NCI-H187 treated with DMSO at 0.1 percent for 48 hours (cell line): ENCODE results near the gene AAK1.
A peak's percentile ranks its signal among the peaks of the same experiment; 100 is the strongest.

Experiments used
- DNase-seq: peaks from one replicate; lab custom pipeline; 2025; lab: John Stamatoyannopoulos, UW

AAK1 gene

DNA sequence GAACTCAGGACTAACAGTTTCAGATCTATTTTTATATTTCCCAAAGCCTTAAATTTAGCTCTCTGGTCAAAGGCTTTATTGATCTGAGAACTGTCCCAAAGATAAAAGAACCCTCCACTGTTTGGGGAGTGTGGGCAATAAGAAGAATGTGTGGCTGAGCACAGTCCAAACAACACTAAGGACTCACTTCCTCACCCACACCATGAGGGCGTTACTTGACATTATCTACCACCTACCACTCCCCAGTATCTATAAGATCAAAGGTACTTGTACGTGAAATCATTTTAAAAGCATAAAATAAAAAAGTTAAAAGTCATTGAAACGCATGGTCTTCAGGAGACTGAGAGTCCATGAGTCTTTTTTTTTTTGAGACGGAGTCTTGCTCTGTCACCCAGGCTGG lies 151.7 kb downstream of the AAK1 start:
- DNase-seq: no peak

DNA sequence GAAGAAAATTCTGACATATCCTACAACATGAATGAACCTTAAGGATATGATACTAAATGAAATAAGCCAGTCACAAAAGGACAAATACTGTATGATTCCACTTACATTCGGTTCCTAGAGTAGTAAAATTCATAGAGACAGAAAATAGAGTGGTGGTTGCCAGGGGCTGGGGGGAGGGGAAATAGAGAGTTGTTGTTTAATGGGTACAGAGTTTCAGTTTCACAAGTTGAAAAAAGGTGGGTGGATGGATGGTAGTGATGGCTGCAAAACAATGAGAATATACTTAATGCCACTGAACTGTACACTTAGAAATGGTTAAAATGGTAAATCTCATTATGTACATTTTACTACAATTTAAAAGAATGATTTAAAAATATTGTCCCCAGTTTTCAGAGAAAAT lies 153.1 kb downstream of the AAK1 start:
- DNase-seq: no peak

DNA sequence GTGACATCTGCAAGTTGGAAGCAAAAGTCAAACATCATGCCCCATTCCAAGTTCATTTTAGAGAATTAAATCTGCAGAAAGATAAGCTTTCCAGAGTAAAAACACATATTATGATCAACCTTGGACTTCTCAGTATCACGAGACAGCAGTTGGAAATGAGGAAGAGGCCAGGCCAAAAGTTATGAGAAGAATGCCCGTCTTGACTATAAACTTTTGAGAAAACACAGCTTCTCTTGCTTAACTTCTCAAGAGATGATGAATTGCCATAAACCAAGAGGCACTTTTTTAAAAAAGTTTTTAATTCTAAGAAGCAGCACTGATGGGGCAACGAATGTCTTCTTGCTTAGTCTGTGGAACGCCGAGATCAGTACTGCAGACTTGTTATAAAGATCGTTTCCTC lies 153.7 kb downstream of the AAK1 start:
- no peak for DNase-seq

DNA sequence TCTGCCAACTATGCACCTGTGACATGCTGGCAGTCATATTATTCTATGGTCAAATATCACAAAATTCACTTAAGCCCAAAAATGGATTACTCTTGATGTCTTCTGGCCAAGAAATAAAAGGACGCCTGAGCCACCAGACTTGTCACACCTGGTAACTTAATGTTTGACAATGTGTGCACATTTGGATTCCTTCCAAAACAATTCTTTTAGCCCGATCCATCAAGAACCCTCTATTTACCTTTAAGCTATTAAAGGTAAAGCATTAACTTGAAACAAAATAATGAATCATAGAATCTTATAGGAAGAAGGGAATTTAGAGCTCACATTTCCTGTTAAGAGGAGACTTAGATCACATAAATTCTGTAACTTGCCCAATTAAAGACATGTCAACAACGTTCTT lies 159.8 kb downstream of the AAK1 start:
- peak; percentile 13 for DNase-seq

DNA sequence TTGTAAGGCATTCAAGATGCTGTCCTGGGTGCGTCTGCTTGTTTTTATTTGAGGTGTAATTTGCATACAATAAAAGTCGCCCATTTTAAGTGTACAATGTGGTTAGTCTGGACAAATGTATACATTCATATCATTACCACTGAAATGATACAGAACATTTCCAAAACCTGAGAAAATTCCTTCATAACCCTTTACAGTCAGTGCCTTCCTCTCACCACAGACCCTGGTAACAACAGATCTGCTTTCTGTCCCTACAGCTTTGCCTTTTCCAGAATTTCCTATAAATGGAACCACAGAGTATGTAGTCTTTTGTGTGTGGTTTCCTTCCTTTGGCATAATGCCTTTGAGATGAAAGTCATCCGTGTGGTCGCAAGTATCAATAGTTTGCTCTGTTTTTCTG lies 160.5 kb downstream of the AAK1 start:
- DNase-seq: no peak

DNA sequence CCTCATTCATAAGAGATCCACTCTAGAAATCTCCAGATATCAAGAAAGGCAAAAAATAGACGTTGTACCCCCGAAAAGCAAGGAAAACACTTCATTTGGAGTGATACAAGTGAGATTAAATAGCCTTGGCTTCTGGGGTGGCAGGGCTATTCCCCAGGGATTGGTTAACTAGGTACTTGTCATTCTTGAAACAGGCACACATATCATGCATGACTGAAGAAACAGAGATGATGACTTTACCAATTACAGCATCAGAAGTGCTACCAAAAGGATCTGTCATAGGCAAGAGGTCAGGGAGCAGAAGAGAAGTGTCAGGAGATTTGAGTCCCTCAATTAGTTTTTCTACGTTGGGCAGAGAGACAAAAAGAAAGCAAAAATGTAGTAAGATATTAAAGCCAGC lies 161.1 kb downstream of the AAK1 start:
- peak; percentile 66 for DNase-seq

DNA sequence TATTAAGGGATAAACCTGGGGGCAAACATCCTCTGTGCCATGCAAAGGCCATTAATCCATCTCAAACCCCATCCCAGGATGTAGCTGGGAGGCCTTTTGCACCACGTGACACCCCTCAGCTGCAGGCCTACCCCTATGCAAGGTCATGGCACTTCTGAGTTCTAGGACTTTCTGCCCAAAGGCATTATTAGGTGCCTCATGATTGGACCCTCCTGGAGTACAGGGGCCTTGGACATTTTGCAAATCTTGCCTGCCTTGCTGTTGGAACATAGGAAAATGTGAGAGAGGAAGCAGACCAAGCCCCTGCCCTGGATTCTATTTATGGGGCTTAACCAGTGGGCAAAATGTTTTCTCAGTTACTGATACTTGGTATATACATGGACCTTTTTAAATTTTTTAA lies 162.1 kb downstream of the AAK1 start:
- no peak for DNase-seq

DNA sequence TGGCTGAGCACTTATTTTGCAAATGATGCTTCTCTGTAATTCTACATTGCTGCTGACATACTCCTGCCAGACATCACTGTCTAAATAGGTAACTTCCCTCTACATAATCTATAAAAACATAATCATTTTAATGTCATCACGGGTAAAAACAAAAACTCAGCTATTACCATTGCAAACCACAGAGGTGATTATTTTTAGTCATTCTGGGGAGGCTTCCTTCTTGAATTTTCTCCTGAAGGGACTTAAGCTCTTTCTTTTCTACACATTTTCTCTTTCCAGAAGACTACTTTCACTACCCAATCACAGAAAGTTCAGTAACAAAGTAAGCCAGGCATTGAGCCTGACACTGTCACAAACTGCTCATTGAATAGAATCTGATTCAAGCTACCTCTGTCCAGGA lies 165.9 kb downstream of the AAK1 start:
- DNase-seq: no peak

DNA sequence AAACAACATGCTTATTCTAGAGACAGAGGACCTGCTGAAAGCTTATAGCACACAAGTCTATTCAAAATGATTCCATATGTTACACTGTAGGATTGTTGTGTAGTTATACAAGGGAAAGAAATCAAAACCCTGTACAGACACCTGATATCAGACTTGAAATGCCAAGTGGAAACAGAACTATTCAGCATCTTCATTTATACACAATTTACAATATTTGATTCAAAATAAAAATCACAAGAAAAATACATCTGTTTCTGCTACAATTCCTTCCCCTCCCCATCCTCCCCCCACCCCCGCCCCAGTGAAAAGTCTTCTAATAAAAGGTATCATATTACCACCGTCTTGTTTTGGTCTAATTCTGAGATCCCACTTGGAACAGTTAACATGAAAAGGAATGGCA lies 168.9 kb downstream of the AAK1 start:
- DNase-seq: no peak

DNA sequence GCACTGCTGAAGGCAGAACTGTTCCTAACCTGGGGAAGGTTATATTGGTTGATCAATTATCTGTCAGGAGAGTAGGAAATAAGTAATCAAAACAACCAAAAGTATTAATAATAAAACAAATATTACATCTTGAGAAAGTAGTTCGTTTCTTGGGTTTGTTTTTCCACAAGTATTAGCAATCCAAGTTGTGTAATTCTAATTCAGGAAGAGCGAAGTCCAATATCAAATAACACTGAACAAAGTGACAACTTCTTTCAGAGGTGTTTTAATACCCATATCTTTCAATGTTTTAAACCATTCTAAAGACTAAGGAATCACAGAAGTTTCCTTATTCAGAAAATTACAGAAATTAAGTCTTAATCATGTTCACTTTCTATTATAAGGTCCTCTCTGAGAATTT lies 171.7 kb downstream of the AAK1 start:
- DNase-seq: no peak

DNA sequence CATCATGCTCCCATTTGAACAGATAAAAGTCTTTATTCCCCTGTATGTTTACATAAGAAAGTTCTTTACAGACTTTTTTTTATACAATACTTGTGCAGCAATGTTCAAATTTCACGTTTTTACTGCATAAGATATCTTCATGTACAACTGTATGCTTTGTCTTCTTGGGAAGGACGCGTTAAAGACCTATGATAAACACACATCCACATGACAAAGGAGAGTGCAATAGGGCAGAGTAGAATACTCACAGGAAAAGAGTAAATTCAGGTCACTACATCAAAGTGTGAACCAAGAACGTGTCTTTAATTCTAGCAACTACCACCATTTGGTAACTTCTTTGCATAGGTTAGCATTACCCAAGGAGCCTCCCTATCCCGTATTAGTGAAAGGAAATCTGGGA lies 172.6 kb downstream of the AAK1 start:
- DNase-seq: no peak

DNA sequence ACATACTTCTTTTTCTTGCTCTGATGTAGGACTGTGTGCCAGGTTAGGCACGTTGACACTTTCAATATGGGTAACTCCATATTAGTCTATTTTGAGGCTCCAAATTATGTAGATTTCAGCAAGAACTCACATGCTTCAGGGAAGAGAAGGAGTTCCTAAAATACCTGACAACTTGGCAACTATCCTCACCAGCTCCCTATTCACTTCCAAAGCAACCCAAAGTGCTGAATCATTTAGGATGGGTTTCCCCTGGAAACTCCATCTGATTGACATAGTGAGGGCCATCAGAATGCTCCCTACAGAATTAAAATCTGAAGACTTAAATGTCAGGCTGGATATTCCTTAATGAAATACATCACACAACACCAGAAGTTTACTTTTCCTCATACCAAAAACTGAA lies 173.8 kb downstream of the AAK1 start:
- DNase-seq: no peak

DNA sequence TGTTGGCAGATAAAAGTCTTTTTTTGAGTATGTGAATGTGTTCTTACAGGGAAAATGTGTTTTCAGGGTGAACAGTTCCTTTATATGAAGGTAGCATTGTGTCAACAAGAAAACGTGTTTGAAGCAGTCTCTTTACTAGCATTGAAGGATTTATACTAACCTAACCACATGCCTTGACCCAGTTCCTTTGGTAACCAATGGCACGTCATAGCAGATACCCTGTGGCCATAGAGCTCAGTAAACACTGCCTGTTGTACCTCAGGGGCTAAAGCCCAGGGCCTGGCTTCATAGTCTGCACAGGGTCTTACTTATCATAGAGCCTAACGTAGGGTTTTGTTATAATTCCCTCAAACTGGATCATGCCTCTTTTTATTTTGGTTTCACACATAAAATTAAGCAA lies 174.2 kb downstream of the AAK1 start:
- DNase-seq: no peak

DNA sequence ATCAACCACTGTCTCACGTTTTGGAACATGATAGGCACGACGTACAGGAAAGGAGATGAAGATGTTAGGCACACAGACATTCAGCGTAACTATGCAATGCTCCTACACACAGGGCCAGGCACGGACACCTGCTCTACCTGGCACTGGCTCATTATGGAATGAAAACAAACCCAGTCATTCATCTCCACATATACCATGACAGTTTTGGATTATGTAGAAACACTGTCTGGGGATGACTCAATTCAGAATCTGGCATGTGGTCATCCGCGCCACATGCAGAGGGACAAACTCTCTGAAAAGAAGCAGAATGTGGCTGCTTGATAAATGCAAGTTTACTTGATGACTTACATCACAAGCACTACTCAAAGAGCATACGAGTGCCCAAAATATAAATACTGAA lies 176.8 kb downstream of the AAK1 start:
- DNase-seq: no peak

DNA sequence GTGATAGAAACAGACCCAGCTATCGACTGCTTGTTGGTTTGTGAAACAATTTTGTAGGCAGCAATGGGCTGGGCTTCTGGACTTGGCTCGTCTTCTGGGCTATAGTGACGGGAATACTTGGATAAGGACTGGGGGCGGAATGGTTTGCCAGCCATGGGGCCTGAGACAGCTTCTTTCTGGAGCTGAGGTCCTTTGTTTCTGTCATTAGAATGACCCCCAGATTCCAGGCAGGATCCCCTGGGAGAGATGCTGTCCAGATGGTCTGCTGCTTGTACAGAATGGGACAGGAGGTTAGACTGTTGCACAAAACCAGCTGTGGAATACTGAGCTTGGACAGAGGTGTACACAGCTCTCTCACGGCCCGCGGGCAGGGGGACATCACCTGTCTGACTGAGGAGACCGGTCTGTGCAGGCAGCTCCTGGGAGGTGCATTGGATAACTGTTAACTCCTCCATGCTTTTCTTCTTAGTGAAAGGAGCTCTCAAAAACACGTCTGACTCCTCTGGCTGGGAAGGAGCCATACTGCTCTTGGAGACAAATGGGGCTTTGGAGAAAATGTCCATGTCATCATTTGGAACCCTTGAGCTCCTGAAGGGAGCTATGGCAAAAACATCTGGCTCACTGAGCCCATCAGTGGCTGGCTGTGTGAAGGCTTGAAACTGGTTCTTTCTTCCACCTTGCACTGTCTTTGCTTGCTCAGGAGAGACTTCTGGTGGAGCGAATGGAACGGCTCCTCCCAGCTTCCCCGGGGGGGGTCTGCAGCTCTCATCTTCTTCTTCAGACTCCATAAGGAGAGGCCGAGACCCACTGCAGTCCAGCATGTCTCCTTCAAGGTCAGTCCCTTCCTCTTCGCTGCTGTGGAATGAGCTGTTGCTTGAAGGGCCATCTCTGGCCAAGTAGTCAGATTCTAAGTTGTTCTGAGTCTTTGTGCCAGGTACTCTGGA lies 177.8 kb downstream of the AAK1 start:
- no peak for DNase-seq

DNA sequence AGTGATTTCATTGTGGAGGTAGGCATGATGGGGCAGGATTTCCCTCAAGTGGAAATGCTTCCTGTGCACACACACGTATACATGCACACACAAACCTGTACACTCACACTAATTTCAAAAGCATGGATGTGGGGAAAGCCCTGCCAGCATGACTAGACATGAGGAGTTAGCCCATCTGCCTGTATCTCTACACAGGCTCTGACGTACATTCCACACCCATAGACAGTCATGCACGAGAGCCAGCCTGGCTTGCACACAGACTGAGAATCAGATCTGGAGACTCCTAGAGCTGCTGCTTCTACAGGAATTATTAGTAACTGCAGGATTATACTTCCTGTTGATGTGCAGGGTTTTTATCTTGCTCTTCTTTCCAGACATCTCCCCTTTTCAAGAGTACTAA lies 179.0 kb downstream of the AAK1 start:
- DNase-seq: no peak

DNA sequence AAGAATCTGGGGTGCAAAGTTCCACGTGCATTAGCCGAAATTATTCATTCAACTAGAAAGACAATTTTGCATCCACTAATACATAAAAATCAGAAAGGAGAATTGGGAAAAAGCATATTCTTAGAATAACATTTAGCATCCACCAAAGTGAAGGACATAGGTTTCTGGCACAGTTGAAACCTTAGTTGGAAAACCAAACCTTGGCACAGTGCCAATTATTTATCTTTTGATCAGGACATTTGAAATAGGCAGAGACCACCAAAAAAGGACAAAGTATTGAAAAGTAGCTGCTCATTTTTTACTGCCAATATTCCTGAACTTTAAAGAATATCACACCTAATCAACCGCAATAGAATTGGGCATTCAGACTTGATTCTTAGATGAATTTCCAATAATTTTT lies 180.8 kb downstream of the AAK1 start:
- DNase-seq: no peak

DNA sequence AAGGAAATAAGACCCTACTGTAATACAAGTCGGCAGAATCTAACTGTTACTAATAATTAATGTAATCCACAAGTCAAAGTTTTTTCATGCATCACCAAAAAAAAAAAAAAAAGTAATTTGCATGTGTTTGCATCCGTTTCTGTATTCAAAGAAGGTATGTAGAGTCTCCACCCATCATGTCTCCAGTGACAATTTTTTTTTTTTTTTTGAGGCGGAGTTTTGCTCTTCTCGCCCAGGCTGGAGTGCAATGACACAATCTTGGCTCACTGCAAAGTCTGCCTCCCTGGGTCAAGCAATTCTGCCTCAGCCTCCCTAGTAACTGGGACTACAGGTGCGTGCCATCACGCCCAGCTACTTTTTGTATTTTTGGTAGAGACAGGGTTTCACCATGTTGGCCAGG lies 182.1 kb downstream of the AAK1 start:
- DNase-seq: no peak

DNA sequence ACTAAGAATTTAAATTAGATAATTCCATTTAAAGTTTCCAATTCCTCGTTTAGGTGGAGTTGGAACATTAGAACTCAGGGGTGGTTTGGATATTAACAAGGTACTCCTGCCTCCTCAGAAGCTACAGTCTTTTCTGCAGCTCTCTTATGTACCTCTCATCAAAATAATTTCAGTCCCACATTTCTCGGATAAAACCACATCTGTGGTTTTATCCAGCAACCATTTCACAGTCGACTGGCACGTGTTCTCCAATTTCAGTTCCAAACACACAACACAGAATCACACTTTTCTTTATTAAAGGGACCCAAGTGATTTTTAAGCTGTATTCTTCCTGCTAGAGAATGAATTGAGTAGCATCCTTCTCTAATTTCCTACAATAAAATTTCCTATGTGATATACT lies 183.6 kb downstream of the AAK1 start:
- no peak for DNase-seq

DNA sequence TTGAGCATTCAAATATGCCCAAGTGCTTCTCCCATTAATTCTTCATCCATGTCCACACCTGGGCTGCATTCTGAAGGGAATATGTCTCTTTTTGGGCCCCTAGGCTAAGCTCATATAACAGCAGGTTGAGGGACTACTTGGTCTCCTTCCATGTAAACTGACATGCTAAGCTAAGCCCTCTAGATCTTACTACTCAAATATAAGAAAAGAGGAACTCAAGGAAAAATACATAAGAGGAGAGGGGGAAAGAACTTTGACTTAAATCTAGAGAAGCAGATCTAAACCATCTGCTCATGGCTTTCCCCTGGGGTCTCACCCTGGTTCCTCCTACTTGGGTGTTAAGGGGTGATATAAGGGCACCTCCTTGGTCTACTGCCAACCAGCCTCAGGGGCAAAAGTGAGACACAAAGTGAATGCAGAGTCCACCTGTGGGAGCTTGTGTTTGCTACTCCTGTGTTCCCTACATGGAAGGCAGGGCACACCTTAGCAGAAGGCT lies 186.5 kb downstream of the AAK1 start:
- DNase-seq: no peak

DNA sequence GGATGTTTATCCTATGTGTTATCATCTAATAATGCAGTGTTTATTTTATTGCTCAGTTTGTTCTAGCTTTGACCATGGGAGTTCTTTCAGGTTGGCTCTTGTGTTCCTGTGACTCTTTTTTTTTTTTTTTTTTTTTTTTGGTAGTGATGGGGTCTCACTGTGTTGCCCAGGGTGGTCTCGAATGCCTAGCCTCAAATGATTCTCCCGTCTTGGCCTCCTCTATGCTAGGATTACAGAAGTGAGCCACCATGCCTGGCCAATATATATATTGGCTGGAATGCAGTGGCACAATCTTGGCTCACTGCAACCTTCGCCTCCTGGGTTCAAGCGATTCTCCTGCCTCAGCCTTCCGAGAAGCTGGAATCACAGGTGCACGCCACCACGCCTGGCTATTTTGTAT lies 187.4 kb downstream of the AAK1 start:
- DNase-seq: no peak

DNA sequence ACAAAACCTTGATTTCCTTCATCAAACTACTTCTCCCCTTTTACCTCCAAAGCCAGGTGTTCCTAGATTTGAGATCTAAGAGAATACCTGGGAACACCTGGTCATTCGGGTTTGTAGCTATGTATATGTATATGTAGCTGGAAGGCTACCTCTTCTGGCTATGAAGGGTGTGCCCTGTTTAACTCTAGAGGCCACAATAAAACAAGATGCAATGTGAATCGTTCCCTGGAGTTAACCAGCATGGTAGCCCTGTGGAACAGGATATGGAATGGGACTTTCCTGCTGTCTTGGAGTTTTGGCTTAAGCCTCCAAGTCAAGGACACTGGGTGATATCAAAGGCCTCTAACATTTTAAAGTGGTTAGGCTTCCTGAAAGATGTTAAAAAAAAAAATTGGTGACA lies 188.6 kb downstream of the AAK1 start:
- no peak for DNase-seq

DNA sequence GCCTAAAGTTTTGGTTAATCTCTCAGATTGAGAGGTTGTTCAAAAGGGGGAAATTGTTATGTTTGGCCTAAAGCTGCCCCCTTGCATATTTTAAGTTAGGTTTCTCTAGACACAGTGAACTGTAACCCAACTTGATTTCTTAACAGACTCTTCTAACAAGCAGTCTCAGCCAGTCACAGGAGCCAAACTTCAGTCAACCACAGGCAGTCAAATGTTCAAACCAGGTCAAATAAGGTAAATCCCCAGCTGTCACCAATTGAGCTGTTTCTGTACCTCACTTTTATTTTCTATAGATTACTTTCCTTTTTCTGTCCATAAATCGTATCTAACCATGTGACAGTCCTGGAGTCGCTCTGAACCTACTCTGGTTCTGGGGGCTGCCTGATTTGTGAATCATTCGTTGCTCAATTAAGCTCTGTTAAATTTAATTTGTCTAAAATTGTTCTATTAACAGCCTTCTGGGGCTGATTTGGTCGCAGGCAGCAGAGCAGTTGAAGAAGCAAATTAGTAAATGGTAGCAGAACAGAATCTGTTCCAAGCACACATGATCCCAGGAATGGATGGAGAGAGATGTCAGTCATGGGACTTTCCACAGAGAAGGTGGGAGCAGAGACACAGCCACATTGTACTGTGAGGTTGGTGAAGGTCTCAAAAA lies 189.9 kb downstream of the AAK1 start:
- no peak for DNase-seq

DNA sequence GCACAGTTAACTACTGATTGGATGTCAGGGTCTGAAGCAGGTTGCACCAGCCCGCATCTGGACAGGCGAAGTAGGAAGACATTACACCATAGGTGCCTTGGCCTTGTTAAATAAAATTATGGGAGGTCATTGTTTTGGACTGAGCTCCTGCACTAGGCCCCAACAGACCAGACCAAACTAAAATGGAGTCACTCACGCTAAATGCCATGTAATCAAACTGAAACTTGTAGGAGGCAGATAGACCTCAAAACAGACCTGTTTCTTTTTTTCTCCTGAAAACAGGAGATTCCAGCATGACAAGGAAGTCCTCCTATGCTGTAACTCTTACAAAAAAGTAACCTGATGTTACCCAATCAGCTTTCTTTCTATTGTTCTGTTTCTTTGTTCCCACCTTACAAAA lies 190.9 kb downstream of the AAK1 start:
- no peak for DNase-seq
